PC-9 (cell line): ENCODE results near the gene KCNG4. TPM values are rescaled to one million over a fixed set of nuclear protein-coding genes. Genes with fewer than 3 reads are reported as not detected.

Source experiments
- BruUV-seq: library from RNA; stranded (reverse); fragments of 400-500 nt; replicated peaks from 2 replicates; lab custom pipeline; 2021; lab: Mats Ljungman, UMichigan
- CTCF ChIA-PET: fragments of 300-600 bp; sonication (Branson Sonifier 250); formaldehyde crosslinking; loops from one replicate; lab custom pipeline; 2022; ENCODE audit warnings: antibody characterized with exemption; lab: Charles Lee
- POLR2A ChIA-PET: fragments of 300-600 bp; sonication (Branson Sonifier 250); formaldehyde crosslinking; loops from one replicate; lab custom pipeline; 2022; ENCODE audit warnings: antibody characterized with exemption; ENCODE audit not compliant: unreplicated experiment; lab: Charles Lee
- DNase-seq, 2 experiments: peaks; one replicate each; pipeline versions ENCODE4 v3.0.0 to v3.0.0-alpha.2; 2015 to 2022; ENCODE audit warnings: mixed read lengths in 1 of 2
- H2AFZ ChIP-seq: fragments of 200-600 bp; sonication (generic); 2 replicates; pipeline ENCODE4 v1.8.1; 2017; ENCODE audit warnings: antibody characterized with exemption
- H3F3A ChIP-seq: fragments of 200-600 bp; sonication (generic); 2 replicates; pipeline ENCODE4 v1.8.1; 2017; ENCODE audit warnings: antibody characterized with exemption, mild to moderate bottlenecking, low read depth; ENCODE audit not compliant: insufficient read depth
- H3K27ac ChIP-seq: fragments of 200-600 bp; sonication (generic); 2 replicates; pipeline ENCODE4 v1.6.1; 2016; ENCODE audit warnings: mixed run types
- H3K27me3 ChIP-seq: fragments of 200-600 bp; sonication (generic); 2 replicates; pipeline ENCODE4 v1.6.1; 2016; ENCODE audit warnings: low read depth, mixed run types; ENCODE audit not compliant: insufficient read depth
- H3K36me3 ChIP-seq: fragments of 200-600 bp; sonication (generic); 2 replicates; pipeline ENCODE4 v1.6.1; 2016; ENCODE audit warnings: low read depth, mixed run types
- H3K4me1 ChIP-seq: fragments of 200-600 bp; sonication (generic); replicated peaks from 2 replicates; pipeline ENCODE4 v1.6.1; 2016; ENCODE audit warnings: mixed run types; ENCODE audit not compliant: insufficient read depth
- H3K4me2 ChIP-seq: fragments of 200-600 bp; sonication (generic); 2 replicates; pipeline ENCODE4 v1.6.1; 2017; ENCODE audit warnings: mixed run types
- H3K4me3 ChIP-seq: fragments of 200-600 bp; sonication (generic); 2 replicates; pipeline ENCODE4 v1.6.1; 2016; ENCODE audit warnings: mixed run types
- H3K79me2 ChIP-seq: fragments of 200-600 bp; sonication (generic); 2 replicates; pipeline ENCODE4 v1.6.1; 2017; ENCODE audit warnings: low read depth, mixed run types
- H3K9me2 ChIP-seq: fragments of 200-600 bp; sonication (generic); 2 replicates; pipeline ENCODE4 v1.8.1; 2017; ENCODE audit warnings: mild to moderate bottlenecking; ENCODE audit not compliant: insufficient read depth
- H3K9me3 ChIP-seq: fragments of 200-600 bp; sonication (generic); 2 replicates; pipeline ENCODE4 v1.8.1; 2016; ENCODE audit warnings: low read depth; ENCODE audit not compliant: insufficient read depth
- H4K20me1 ChIP-seq: fragments of 200-600 bp; sonication (generic); 2 replicates; pipeline ENCODE4 v1.8.1; 2017; ENCODE audit not compliant: insufficient read depth
- EZH2 ChIP-seq: fragments of 200-600 bp; sonication (generic); IDR thresholded peaks from 2 replicates; pipeline ENCODE4 v1.8.0; 2017; ENCODE audit warnings: antibody characterized with exemption, low read depth
- intact Hi-C: fragments of 100-400 bp; cut with micrococcal nuclease; formaldehyde crosslinking; loops from one replicate; pipeline ENCODE4 v1.10.0; 2022; ENCODE audit not compliant: unreplicated experiment
- total RNA-seq: library from RNA; stranded (reverse); gene quantifications from 2 replicates; pipeline ENCODE4 v1.2.3, GENCODE V29; 2021
- TF ChIP-seq, protein P1 (sequence below): fragments of 200-600 bp; sonication (generic); conservative IDR thresholded peaks from 2 replicates; pipeline ENCODE4 v1.6.1; 2017; ENCODE audit warnings: mixed run types, antibody characterized with exemption, mild to moderate bottlenecking, moderate library complexity

Gene KCNG4
- total RNA-seq, 1 experiment from 2014 or later = not detected

DNA sequence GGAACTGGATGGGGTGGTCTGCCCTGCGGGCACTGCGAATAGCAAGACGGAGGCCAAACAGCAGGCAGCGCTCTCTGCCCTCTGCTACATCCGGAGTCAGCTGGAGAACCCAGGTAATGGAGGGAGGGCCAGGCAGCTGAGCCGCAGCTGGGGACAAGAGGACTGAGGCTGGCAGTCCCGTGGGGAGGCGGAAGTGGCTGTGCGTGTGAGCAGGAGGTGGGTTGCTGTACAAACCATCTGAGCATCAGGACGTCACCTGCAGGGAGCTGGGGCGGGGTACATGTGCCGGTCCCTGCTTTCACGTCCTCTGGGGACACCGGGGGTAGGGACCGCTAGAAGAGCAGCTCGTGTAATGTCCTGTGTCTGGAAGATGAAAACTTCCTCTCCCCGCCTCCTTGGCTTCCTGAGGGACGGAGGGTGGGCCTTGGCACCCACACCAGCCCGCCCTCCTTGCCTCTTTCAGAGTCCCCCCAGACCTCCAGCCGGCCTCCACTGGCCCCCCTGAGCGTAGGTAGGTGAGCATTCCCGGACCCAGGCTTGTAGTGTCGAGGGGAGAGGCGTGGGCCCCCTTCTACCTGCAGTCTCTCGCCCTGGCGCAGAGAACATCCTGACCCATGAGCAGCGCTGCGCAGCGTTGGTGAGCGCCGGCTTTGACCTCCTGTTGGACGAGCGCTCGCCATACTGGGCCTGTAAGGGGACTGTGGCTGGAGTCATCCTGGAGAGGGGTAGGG, 45.2 kb downstream of the KCNG4 start:
- CTCF ChIA-PET = no interaction called here

DNA sequence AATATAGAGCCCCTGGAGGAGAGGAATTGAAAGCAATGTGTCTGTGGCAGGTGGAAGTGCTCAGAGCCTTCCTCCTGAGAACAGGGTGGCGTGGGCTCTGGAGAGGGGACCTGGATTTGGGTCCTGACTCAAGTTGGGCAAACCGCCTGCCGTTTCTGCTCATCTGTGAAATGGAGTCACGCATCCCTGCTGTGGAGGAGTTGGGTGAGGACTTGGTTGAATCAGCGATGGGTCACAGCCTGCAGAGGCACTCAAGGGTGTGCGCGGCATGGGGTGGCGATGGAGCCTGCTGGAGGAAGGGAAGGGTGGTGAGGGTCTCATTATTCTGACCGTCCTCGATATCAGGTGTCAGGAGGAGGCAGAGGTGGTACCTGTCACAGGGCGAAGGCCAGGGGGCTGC, 45.8 kb downstream of the KCNG4 start:
- H2AFZ ChIP-seq = no peak overlapping the region
- H3K79me2 ChIP-seq = no peaks in the 10 kb centered on the region
- ChIA-PET CTCF (no interaction called here), POLR2A (no interaction called here)
- BruUV-seq = no TSS peak
- intact Hi-C loops = no loop called here
- H3K4me2 ChIP-seq = no peak overlapping the region
- no peaks in the 10 kb centered on the region for H4K20me1 ChIP-seq
- H3K9me3 ChIP-seq = no peaks in the 10 kb centered on the region
- H3K27ac ChIP-seq = no peak overlapping the region
- no peaks in the 10 kb centered on the region for H3K27me3 ChIP-seq
- H3K4me1 ChIP-seq = no peaks in the 10 kb centered on the region
- DNase-seq = no peak
- no peaks in the 10 kb centered on the region for H3K36me3 ChIP-seq
- TF ChIP-seq, protein P1, sequence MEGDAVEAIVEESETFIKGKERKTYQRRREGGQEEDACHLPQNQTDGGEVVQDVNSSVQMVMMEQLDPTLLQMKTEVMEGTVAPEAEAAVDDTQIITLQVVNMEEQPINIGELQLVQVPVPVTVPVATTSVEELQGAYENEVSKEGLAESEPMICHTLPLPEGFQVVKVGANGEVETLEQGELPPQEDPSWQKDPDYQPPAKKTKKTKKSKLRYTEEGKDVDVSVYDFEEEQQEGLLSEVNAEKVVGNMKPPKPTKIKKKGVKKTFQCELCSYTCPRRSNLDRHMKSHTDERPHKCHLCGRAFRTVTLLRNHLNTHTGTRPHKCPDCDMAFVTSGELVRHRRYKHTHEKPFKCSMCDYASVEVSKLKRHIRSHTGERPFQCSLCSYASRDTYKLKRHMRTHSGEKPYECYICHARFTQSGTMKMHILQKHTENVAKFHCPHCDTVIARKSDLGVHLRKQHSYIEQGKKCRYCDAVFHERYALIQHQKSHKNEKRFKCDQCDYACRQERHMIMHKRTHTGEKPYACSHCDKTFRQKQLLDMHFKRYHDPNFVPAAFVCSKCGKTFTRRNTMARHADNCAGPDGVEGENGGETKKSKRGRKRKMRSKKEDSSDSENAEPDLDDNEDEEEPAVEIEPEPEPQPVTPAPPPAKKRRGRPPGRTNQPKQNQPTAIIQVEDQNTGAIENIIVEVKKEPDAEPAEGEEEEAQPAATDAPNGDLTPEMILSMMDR = no peak
- TF ChIP-seq EZH2 = no peak
- H3F3A ChIP-seq = no peaks in the 10 kb centered on the region
- no peaks in the 10 kb centered on the region for H3K9me2 ChIP-seq
- H3K4me3 ChIP-seq = no peak overlapping the region

More for the DNA sequence above, 45.2 kb downstream of the KCNG4 start:
- intact Hi-C loops = no loop called here
- no peak for DNase-seq
- H3K4me3 ChIP-seq = no peak overlapping the region
- H3K9me3 ChIP-seq = no peaks in the 10 kb centered on the region
- no peak for TF ChIP-seq EZH2
- TF ChIP-seq, protein P1 = no peak
- no peaks in the 10 kb centered on the region for H3K27me3 ChIP-seq
- no peaks in the 10 kb centered on the region for H4K20me1 ChIP-seq
- no peaks in the 10 kb centered on the region for H3K4me1 ChIP-seq
- BruUV-seq = no TSS peak
- H3K9me2 ChIP-seq = no peaks in the 10 kb centered on the region
- POLR2A ChIA-PET = no interaction called here
- no peaks in the 10 kb centered on the region for H3F3A ChIP-seq
- no peak overlapping the region for H3K4me2 ChIP-seq
- H3K27ac ChIP-seq = no peak overlapping the region
- no peaks in the 10 kb centered on the region for H3K79me2 ChIP-seq
- no peak overlapping the region for H2AFZ ChIP-seq
- no peaks in the 10 kb centered on the region for H3K36me3 ChIP-seq

DNA sequence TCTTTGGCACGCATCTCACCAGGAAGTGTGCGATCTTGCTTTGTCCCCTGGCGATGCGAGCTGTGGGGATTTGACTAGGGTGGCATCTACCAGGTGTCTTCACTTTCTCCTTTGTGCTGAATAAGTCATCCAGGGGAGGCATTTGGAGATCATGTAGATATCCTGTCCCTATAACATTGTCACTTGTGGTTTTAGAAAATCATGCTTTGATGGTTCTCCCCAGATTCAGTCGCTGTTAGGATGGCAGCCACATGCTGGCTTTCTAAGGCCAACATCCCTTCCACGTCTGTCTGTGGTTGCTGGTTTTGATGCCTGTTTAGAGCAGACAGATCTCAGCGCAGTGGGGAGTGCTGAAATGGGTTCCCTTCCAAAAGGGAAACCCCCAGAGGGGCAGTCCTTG, 46.3 kb downstream of the KCNG4 start:
- Histone ChIP-seq H3K9me3 (no peaks in the 10 kb centered on the region), H3K4me3 (no peak overlapping the region), H3K36me3 (no peaks in the 10 kb centered on the region), H3F3A (no peaks in the 10 kb centered on the region), H3K27ac (no peak overlapping the region), H3K4me1 (no peaks in the 10 kb centered on the region), H3K27me3 (no peaks in the 10 kb centered on the region), H4K20me1 (no peaks in the 10 kb centered on the region), H3K79me2 (no peaks in the 10 kb centered on the region), H2AFZ (no peak overlapping the region), H3K4me2 (no peak overlapping the region), H3K9me2 (no peaks in the 10 kb centered on the region)
- BruUV-seq = no TSS peak
- CTCF ChIA-PET = no interaction called here
- DNase-seq = no peak
- POLR2A ChIA-PET = no interaction called here
- intact Hi-C loops = no loop called here
- TF ChIP-seq EZH2 = no peak
- TF ChIP-seq, protein P1 = no peak
